ENCODE results near the gene OSBPL7. TPM values are rescaled to one million over a fixed set of nuclear protein-coding genes. Genes with fewer than 3 reads are reported as not detected.

The OSBPL7 gene
- total and polyA plus RNA-seq, 2 of the 13 experiments (the other 11 are each of a cell fraction or from before 2014, with no cell fraction given), result 4.7 to 6.6 TPM

GRCh38 chr17:47821424-47822391, at the start of gene OSBPL7 (continued):
- TF ChIP-seq ZBTB25 (CRISPR knock-in tag; IDR thresholded peaks at IDR 0.05) (no peak), TFE3 (CRISPR knock-in tag; IDR thresholded peaks at IDR 0.05) (no peak), KAT8 (CRISPR knock-in tag; IDR thresholded peaks at IDR 0.05) (peak; percentile 98), ZNF816 (CRISPR knock-in tag; IDR thresholded peaks at IDR 0.05; ENCODE audit: borderline replicate concordance) (0 out of 2 replicates have a peak, but pooled peaks have one; percentile 51), IKZF5 (CRISPR knock-in tag; IDR thresholded peaks at IDR 0.05) (peak; percentile 62; the same call in 1 of the 2 replicates), YEATS2 (CRISPR knock-in tag; IDR thresholded peaks at IDR 0.05; ENCODE audit: borderline replicate concordance) (peak; percentile 90; the same call in 1 of the 2 replicates), KMT2A (CRISPR knock-in tag; IDR thresholded peaks at IDR 0.05) (0 out of 2 replicates have a peak, but pooled peaks have one; percentile 30), ZNF12 (CRISPR knock-in tag; IDR thresholded peaks at IDR 0.05) (0 out of 2 replicates have a peak, but pooled peaks have one; percentile 41), POLR2G (IDR thresholded peaks at IDR 0.05; ENCODE audit: low read depth, low read length) (peak; percentile 78), NFE2 (CRISPR knock-in tag; IDR thresholded peaks at IDR 0.05) (no peak), ZNF7 (CRISPR knock-in tag; IDR thresholded peaks at IDR 0.05) (no peak), TRIM22 (IDR thresholded peaks at IDR 0.05) (no peak), ZNF205 (CRISPR knock-in tag; IDR thresholded peaks at IDR 0.05) (peak; percentile 36; the same call in 1 of the 2 replicates), MEIS2 (CRISPR knock-in tag; IDR thresholded peaks at IDR 0.05) (peak; percentile 45; the same call in 1 of the 2 replicates), ELF1 (CRISPR knock-in tag; IDR thresholded peaks at IDR 0.05) (peak; percentile 89), HES4 (CRISPR knock-in tag; IDR thresholded peaks at IDR 0.05; ENCODE audit: borderline replicate concordance) (no peak), ZNF549 (CRISPR knock-in tag; IDR thresholded peaks at IDR 0.05) (no peak), ZBTB7B (CRISPR knock-in tag; IDR thresholded peaks at IDR 0.05) (peak; percentile 49; the same call in 1 of the 2 replicates)

Measured in HepG2 (cell line).